Heart right ventricle (tissue), 16 donors: ENCODE measurements around the gene IFIT3. TPM values are rescaled to one million over a fixed set of nuclear protein-coding genes. Genes with fewer than 3 reads are reported as not detected.
A peak's percentile ranks its signal among the peaks of the same experiment; 100 is the strongest.

Source experiments
- ATAC-seq, 8 donors: fragments of 200-7000 bp; cut with Tn5 transposase; one replicate each; pipeline ENCODE4 v1.9.1; 2020; ENCODE audit warnings: mild to moderate bottlenecking in 8 of 8, moderate library complexity in 8 of 8, moderate number of reproducible peaks in 1 of 8
- DNase-seq, 2 donors: peaks; one replicate each; pipeline ENCODE4 v3.0.0-alpha.2; 2020
- H3K27ac ChIP-seq, 10 donors: fragments of 200-600 bp; sonication (generic) in 2 of 10; one replicate each; pipeline versions ENCODE4 v1.5.0 to v1.8.0; 2020 to 2022; ENCODE audit warnings: mild to moderate bottlenecking in 3 of 10
- H3K27me3 ChIP-seq, 7 donors: fragments of 200-600 bp; one replicate each; pipeline ENCODE4 v1.8.0; 2021 to 2022; ENCODE audit warnings: mild to moderate bottlenecking in 2 of 7
- H3K36me3 ChIP-seq, 9 donors: fragments of 200-600 bp; sonication (generic) in 1 of 9; one replicate each; pipeline versions ENCODE4 v1.5.0 to v1.8.0; 2020 to 2022; ENCODE audit warnings: mild to moderate bottlenecking in 2 of 9
- H3K4me1 ChIP-seq, 9 donors: fragments of 200-600 bp; sonication (generic) in 1 of 9; one replicate each; pipeline versions ENCODE4 v1.5.0 to v1.8.0; 2020 to 2022; ENCODE audit warnings: mild to moderate bottlenecking in 4 of 9
- H3K4me3 ChIP-seq, 10 donors: fragments of 200-600 bp; sonication (generic) in 2 of 10; one replicate each; pipeline versions ENCODE4 v1.5.0 to v1.8.0; 2020 to 2022; ENCODE audit warnings: mild to moderate bottlenecking in 7 of 10, moderate library complexity in 2 of 10
- H3K9me3 ChIP-seq, 11 donors: fragments of 200-600 bp in 10 of 11; sonication (generic) in 2 of 11; one replicate each; pipeline versions ENCODE4 v1.5.0 to v1.8.0; 2013 to 2022; ENCODE audit warnings: mild to moderate bottlenecking in 2 of 11, control low read depth in 1 of 11, moderate library complexity in 1 of 11
- CTCF ChIP-seq, 9 donors: fragments of 200-600 bp; sonication (generic) in 2 of 9; IDR thresholded peaks; one replicate each; pipeline versions ENCODE4 v1.5.0 to v1.8.0; 2021 to 2022; ENCODE audit warnings: antibody characterized with exemption in 9 of 9, mild to moderate bottlenecking in 5 of 9, moderate library complexity in 1 of 9
- WGBS, 2 donors: extraction: QIAGEN DNeasy Blood & Tissue Kit; methylation state at CpG; one replicate each; pipeline ENCODE4 v1.1.7; 2013; ENCODE audit warnings: inconsistent platforms in 1 of 2; 5-methylcytosine and 5-hydroxymethylcytosine counted together
- intact Hi-C, 10 donors: fragments of 100-400 bp; cut with DNase I; formaldehyde crosslinking; loops; one replicate each; pipeline versions ENCODE4 v1.11.1 to v1.14.2; 2022
- polyA plus RNA-seq, 2 donors: library from polyadenylated mRNA; stranded (reverse); fragments of 200-250 nt; gene quantifications; one replicate each; pipeline ENCODE4 v1.2.3, GENCODE V29; 2013
- total RNA-seq, 10 donors: library from RNA; stranded (reverse); fragmentation: NEBNext Ultra II Directional in 3 of 10; extraction: Animal tissue kit (Norgen Biotek cat#: 25700) in 3 of 10; gene quantifications; one replicate each; pipeline versions ENCODE4 v1.2.1 to v1.2.4, GENCODE V29; 2021 to 2023
- donor health status: Arrhythmogenic right ventricular cardiomyopathy.
- donor health status: ischemic (EF 13 %, LVEDD 7.1; RV severe dilation, severe dysfunction).
- donor health status: healthy with polysubstance abuse.
- donor health status: DM: no; HTN: yes; CAD: no.
- donor health status: DM: no; HTN: no; CAD: no.
- donor health status: ischemic (EF 25% LVEDD 6.9; RV normal size, moderate dysfunction).
- donor health status: ischemic (EF 25% LVEDD 5.7; RV mildly dilated, moderate dysfunction).
- donor health status: healthy.
- donor health status: DM: yes; HTN: yes; CAD: no.
- donor health status: Ischemic cardiomyopathy.
- donor health status: ischemic (EF 35%, LVEDD 5.7; RV mildly dilated, moderate dysfunction).
- donor health status: nonischemic (EF 11% LVEDD 7.7; RV severe dilation, severe dysfunction).
- donor health status: DM: yes; HTN: yes; CAD: no.
- donor health status: PGD.
- donor health status: ischemic (EF 29% LVEDD 5.4; RV normal size, mild dysfunction).
- donor health status: nonischemic (EF 23%, LVEDD 6.1; RV moderate dilation, normal function).

Gene IFIT3
- total and polyA plus RNA-seq, 12 donors, result 4.7 to 102 (median 12.2) TPM

GRCh38 chr10:89384474-89385340, 56.9 kb downstream of the IFIT3 start:
- H3K27me3 ChIP-seq, result no peaks in the 10 kb centered on the region
- TF ChIP-seq CTCF (IDR thresholded peaks at IDR 0.05), result no peak
- no peak overlapping the region for H3K4me3 ChIP-seq
- no peaks in the 10 kb centered on the region for H3K36me3 ChIP-seq
- peak overlapping the region in 1 of 10 donors; percentile 36 for H3K27ac ChIP-seq
- intact Hi-C loops, result loop anchor here in 1 of 10 donors (5.0 kb wide), 1 partner anchor 127 kb away; no protein-coding TSS in a partner anchor
- no peaks in the 10 kb centered on the region for H3K9me3 ChIP-seq
- ATAC-seq (peak in 5 of 8 donors; percentile 51 to 73 (median 58)), DNase-seq (no peak)
- WGBS, 2 donors, result 86 to 92% methylated on average over 4 of the region's 4 CpGs
- peaks cover 0 to 17% (median 0%) of the 10 kb centered on the region in 9 donors for H3K4me1 ChIP-seq

GRCh38 chr10:89388806-89389205, 61.0 kb downstream of the IFIT3 start:
- Histone ChIP-seq H3K9me3 (no peaks in the 10 kb centered on the region), H3K4me1 (peaks cover 0 to 48% (median 26%) of the 10 kb centered on the region in 9 donors), H3K4me3 (no peak overlapping the region), H3K27me3 (no peaks in the 10 kb centered on the region), H3K27ac (no peak overlapping the region), H3K36me3 (no peaks in the 10 kb centered on the region)
- 65 to 72% methylated on average over 2 of the region's 2 CpGs for WGBS, 2 donors
- ATAC-seq (no peak), DNase-seq (no peak)
- intact Hi-C loops, result loop anchor here in 2 of 10 donors (2.0 to 5.0 kb wide), 2 partner anchors 14 to 132 kb away; no protein-coding TSS in a partner anchor
- no peak for TF ChIP-seq CTCF (IDR thresholded peaks at IDR 0.05)

- H3K36me3 ChIP-seq, result no peaks in the 10 kb centered on the region
- ATAC-seq, result no peak
- no peaks in the 10 kb centered on the region for H3K27me3 ChIP-seq
- H3K4me1 ChIP-seq, result peaks cover 0 to 51% (median 31%) of the 10 kb centered on the region in 9 donors
- no peak for DNase-seq
- no peak overlapping the region for H3K4me3 ChIP-seq
- H3K27ac ChIP-seq, result peak overlapping the region in 1 of 10 donors; percentile 32
- WGBS, 2 donors, result 70% methylated on average over 1 of the region's 1 CpG
- H3K9me3 ChIP-seq, result no peaks in the 10 kb centered on the region
- intact Hi-C loops, result loop anchor here in 2 of 10 donors (2.0 to 5.0 kb wide), 2 partner anchors 14 to 132 kb away; no protein-coding TSS in a partner anchor
- peak in 7 of 9 donors; percentile 33 to 66 (median 55) for TF ChIP-seq CTCF (IDR thresholded peaks at IDR 0.05)
Observed at GRCh38 chr10:89389254-89389653, 61.5 kb downstream of the IFIT3 start.

Other genes starting within 250 kb of the IFIT3 start
- 1 to 10 TPM in 3 of 10 donors, under 1 TPM in 6, not detected in 1; 0.31 to 8.8 (median 0.76) TPM for gene CH25H, start 120.7 kb upstream of the IFIT3 start, total RNA-seq
- under 1 TPM; 0.23 to 0.51 TPM for gene CH25H, start 120.7 kb upstream of the IFIT3 start, polyA plus RNA-seq
- 10 to 100 TPM; 12.4 to 58.5 (median 15.3) TPM for gene LIPA, start 76.2 kb upstream of the IFIT3 start, total RNA-seq
- 10 to 100 TPM in 1 of 2 donors, 1 to 10 TPM in 1; 7.8 to 17.6 TPM for gene LIPA, start 76.2 kb upstream of the IFIT3 start, polyA plus RNA-seq
- gene IFIT2, start 26.0 kb upstream of the IFIT3 start, total RNA-seq, result 10 to 100 TPM in 3 of 10 donors, 1 to 10 TPM in 7; 2.1 to 24.4 (median 6.5) TPM
- gene IFIT2, start 26.0 kb upstream of the IFIT3 start, polyA plus RNA-seq, result 1 to 10 TPM; 1.8 to 4.6 TPM
- under 1 TPM in 1 of 10 donors, not detected in 9; 0.21 TPM for gene IFIT1B, start 50.1 kb downstream of the IFIT3 start, total RNA-seq
- gene IFIT1B, start 50.1 kb downstream of the IFIT3 start, polyA plus RNA-seq, result not detected
- gene IFIT1, start 64.6 kb downstream of the IFIT3 start, total RNA-seq, result 10 to 100 TPM; 18.8 to 50.1 (median 30.1) TPM
- gene IFIT1, start 64.6 kb downstream of the IFIT3 start, polyA plus RNA-seq, result 10 to 100 TPM in 1 of 2 donors, 1 to 10 TPM in 1; 5.1 to 20.8 TPM
- gene IFIT5, start 86.6 kb downstream of the IFIT3 start, total RNA-seq, result 10 to 100 TPM in 8 of 10 donors, 1 to 10 TPM in 2; 8.3 to 16.9 (median 11.2) TPM
- 1 to 10 TPM; 5.4 to 7.0 TPM for gene IFIT5, start 86.6 kb downstream of the IFIT3 start, polyA plus RNA-seq
- 1 to 10 TPM; 1.8 to 3.6 (median 2.8) TPM for gene SLC16A12, start 207.6 kb downstream of the IFIT3 start, total RNA-seq
- 1 to 10 TPM; 1.9 to 2.3 TPM for gene SLC16A12, start 207.6 kb downstream of the IFIT3 start, polyA plus RNA-seq